ENCODE data around the gene KCND3.

GRCh38 chr1:112012823-112013222 lies 23.4 kb upstream of the KCND3 start:
- TF ChIP-seq CTCF (IDR thresholded peaks at IDR 0.05) (no peak), POLR2A (IDR thresholded peaks at IDR 0.05) (no peak)
